ENCODE data around the gene PRKACB.

DNA sequence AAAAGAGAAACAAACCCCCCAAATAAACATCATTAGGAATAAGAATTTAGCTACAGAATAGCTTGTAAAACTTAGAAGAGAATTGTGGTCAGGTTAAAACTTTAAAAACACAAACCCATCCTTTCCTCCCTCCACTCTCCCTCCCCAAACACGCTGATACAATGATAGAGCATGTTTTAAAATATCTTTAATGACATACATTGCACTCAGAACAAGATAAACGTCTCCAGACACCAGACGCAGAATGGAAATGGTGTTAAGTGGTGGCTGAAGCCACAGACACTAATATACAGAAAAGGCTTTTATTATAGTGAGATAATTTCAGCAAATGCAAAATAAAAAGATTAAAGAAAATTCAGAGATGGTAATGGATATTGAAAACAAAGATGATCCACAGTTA is 98.6 kb downstream of the PRKACB start:
- no peak for TF ChIP-seq MYC (IDR thresholded peaks at IDR 0.05; ENCODE audit: borderline replicate concordance, low read length)
- TF ChIP-seq, protein P1, sequence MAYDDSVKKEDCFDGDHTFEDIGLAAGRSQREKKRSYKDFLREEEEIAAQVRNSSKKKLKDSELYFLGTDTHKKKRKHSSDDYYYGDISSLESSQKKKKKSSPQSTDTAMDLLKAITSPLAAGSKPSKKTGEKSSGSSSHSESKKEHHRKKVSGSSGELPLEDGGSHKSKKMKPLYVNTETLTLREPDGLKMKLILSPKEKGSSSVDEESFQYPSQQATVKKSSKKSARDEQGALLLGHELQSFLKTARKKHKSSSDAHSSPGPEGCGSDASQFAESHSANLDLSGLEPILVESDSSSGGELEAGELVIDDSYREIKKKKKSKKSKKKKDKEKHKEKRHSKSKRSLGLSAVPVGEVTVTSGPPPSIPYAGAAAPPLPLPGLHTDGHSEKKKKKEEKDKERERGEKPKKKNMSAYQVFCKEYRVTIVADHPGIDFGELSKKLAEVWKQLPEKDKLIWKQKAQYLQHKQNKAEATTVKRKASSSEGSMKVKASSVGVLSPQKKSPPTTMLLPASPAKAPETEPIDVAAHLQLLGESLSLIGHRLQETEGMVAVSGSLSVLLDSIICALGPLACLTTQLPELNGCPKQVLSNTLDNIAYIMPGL (CRISPR knock-in tag; IDR thresholded peaks at IDR 0.05; ENCODE audit: borderline replicate concordance), result no peak
- no peak for TF ChIP-seq MAX (IDR thresholded peaks at IDR 0.05)
- TF ChIP-seq CTCF (IDR thresholded peaks at IDR 0.05), result no peak
- no peak for TF ChIP-seq PHF8 (IDR thresholded peaks at IDR 0.05; ENCODE audit: borderline replicate concordance, low read depth)
- TF ChIP-seq NFE2L2 (conservative IDR thresholded peaks at IDR 0.05; ENCODE audit: low read length), result no peak
- TF ChIP-seq RCOR1 (IDR thresholded peaks at IDR 0.05; ENCODE audit: low read depth, low read length), result no peak
- no peak for TF ChIP-seq BHLHE40 (IDR thresholded peaks at IDR 0.05; ENCODE audit: low read depth, low read length)
- TF ChIP-seq REST (IDR thresholded peaks at IDR 0.05), result no peak

Measured in A549 (cell line).